Brain microvascular endothelial cell (primary cell): ENCODE results near the gene BRSK2.

ENCODE experiments used
- DNase-seq: peaks from one replicate; pipeline ENCODE4 v3.0.0-alpha.2; 2020
- H3K27ac ChIP-seq: fragments of 250-450 bp; sonication (Bioruptor Pico); 2 replicates; pipeline ENCODE4 v1.5.1; 2020; ENCODE audit warnings: mild to moderate bottlenecking, moderate library complexity
- H3K27me3 ChIP-seq: fragments of 250-450 bp; sonication (Bioruptor Pico); replicated peaks from 2 replicates; pipeline ENCODE4 v1.5.1; 2020; ENCODE audit warnings: mild to moderate bottlenecking
- H3K36me3 ChIP-seq: fragments of 250-450 bp; sonication (Bioruptor Pico); replicated peaks from 2 replicates; pipeline ENCODE4 v1.5.1; 2020; ENCODE audit warnings: mild to moderate bottlenecking
- H3K4me3 ChIP-seq: 2 replicates; pipeline ENCODE4 v1.5.1; 2011; ENCODE audit warnings: low read depth, mild to moderate bottlenecking, control low read depth, low read length, moderate library complexity
- CTCF ChIP-seq: IDR thresholded peaks from 2 replicates; pipeline ENCODE4 v1.5.1; 2011; ENCODE audit warnings: low read depth, mild to moderate bottlenecking, moderate library complexity, low read length, control low read depth, inconsistent platforms; ENCODE audit errors: missing control alignments
- in situ Hi-C: cut with HindIII; loops from 2 replicates; pipeline ENCODE4 v1.10.0; 2017; ENCODE audit warnings: low sequenced_read_pairs, low pct_ligation_motif_present

Gene BRSK2

GRCh38 chr11:1451781-1452470 is 62.2 kb downstream of the BRSK2 start:
- in situ Hi-C loops = no loop called here
- Histone ChIP-seq H3K36me3 (no peaks in the 10 kb centered on the region), H3K27me3 (no peaks in the 10 kb centered on the region), H3K4me3 (no peak overlapping the region), H3K27ac (no peak overlapping the region)
- TF ChIP-seq CTCF = no peak
- DNase-seq = no peak

DNA sequence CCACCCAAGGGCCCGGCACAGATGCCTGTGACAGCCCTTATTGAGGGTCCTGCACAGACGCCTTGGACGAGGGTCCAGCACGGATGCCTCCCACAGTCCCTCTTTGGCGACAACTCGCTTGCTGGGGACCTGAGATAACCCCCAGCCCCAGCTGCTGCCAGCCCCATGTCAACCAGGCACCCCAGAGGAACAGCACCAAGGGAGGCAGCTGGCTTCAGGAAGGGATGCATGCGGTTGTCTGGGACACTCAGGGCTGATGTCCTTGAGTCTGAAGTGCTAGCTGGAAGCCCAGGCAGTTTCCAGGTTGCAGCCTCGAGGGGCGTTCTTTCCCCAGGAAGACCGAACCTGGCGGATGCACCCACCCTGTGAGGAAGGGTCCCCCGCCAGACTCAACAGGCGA is 63.0 kb downstream of the BRSK2 start:
- DNase-seq = no peak
- no peaks in the 10 kb centered on the region for H3K36me3 ChIP-seq
- TF ChIP-seq CTCF = no peak
- no peaks in the 10 kb centered on the region for H3K27me3 ChIP-seq
- H3K4me3 ChIP-seq = no peak overlapping the region
- no peak overlapping the region for H3K27ac ChIP-seq
- in situ Hi-C loops = no loop called here

DNA sequence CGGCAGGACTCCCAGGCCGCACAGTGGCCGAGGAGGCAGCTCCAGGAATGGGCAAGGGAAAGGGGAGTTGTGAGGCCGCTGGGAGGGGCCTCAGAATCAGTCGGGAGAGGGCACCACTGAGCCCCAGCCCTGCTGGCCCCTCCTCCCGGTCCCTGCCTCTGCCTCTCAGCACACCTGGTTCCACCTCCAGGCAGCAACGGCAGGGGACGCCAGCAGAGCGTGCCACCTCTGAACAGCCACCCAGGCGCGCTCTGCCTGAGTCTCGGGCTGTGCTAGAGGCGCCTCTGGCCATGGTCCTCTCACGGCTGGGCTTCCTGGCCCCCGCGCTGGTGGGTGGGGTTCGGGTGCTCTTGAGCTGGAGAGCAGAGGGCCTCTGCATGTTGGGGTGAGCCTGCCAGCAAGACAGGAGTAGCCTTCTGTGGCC is 63.9 kb downstream of the BRSK2 start:
- Histone ChIP-seq H3K27me3 (no peaks in the 10 kb centered on the region), H3K27ac (no peak overlapping the region), H3K36me3 (no peaks in the 10 kb centered on the region), H3K4me3 (no peak overlapping the region)
- no peak for DNase-seq
- peak; percentile 32 for TF ChIP-seq CTCF
- in situ Hi-C loops = no loop called here

- Histone ChIP-seq H3K4me3 (no peak overlapping the region), H3K27me3 (no peaks in the 10 kb centered on the region), H3K27ac (no peak overlapping the region), H3K36me3 (no peaks in the 10 kb centered on the region)
- TF ChIP-seq CTCF = no peak
- in situ Hi-C loops = no loop called here
- DNase-seq = no peak
Measured at GRCh38 chr11:1454576-1454975, 64.8 kb downstream of the BRSK2 start.

DNA sequence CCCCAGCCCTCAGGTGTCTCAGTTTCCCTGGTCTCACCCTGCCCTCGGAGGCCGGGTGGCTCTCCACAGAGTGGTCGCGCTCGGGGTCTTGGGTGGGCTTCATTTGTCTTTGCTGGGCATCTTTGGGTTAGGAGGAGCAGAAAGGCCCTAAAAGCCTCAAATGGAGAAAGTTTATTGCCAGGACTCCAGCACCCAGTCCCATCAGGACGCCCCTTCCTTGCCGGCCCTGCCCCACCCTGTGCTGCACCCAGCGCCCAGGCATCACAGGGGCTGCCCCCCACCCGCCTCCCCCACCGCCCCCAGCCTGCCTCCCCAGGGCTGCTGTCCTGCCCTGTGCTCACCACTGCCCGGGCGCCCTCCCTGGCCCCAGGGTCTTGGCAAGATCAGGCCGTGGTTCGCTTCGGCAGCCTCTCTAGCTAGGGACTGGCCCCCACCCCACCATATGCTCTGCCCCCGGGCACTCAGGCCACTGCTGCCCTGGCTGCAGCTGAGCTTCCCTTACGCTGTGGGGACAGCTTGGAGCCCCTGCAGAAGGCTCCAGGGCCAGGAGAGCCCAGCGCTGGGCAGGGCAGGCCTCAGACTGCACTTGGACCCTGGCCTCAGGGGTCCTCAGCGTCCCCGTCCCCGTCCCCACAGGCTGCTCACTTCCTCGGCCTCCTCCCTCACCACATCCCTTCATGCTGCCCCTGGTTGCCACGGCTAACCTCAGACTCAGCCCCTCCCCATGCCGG is 65.5 kb downstream of the BRSK2 start:
- Histone ChIP-seq H3K27me3 (no peaks in the 10 kb centered on the region), H3K27ac (no peak overlapping the region), H3K4me3 (no peak overlapping the region), H3K36me3 (no peaks in the 10 kb centered on the region)
- DNase-seq = no peak
- in situ Hi-C loops = no loop called here
- no peak for TF ChIP-seq CTCF
